Kidney (tissue), 14 donors: ENCODE measurements around the gene TOP2B. TPM values are rescaled to one million over a fixed set of nuclear protein-coding genes. Genes with fewer than 3 reads are reported as not detected.

ENCODE experiments used
- DNase-seq, 5 donors: peaks; one replicate each; pipeline ENCODE4 v3.0.0-alpha.2; 2013 to 2020
- FAIRE-seq: peaks from 2 replicates; lab custom pipeline; 2012; peaks lifted over from hg19 to GRCh38; lab: Jason Lieb, UNC
- H3K27ac ChIP-seq, 2 donors: one replicate each; pipeline ENCODE4 v1.7.0; 2013; ENCODE audit warnings: low read depth in 2 of 2, low read length in 2 of 2, inconsistent platforms in 1 of 2
- H3K27me3 ChIP-seq: one replicate; pipeline ENCODE4 v1.7.1; 2013; ENCODE audit warnings: low read length, inconsistent platforms; ENCODE audit not compliant: control insufficient read depth, insufficient read depth
- H3K36me3 ChIP-seq, 3 donors: one replicate each; pipeline versions ENCODE4 v1.7.0 to v1.7.1; 2013; ENCODE audit warnings: low read length in 3 of 3, control low read depth in 1 of 3, inconsistent platforms in 1 of 3; ENCODE audit not compliant: insufficient read depth in 3 of 3, control insufficient read depth in 2 of 3
- H3K4me1 ChIP-seq, 3 donors: one replicate each; pipeline versions ENCODE4 v1.7.0 to v1.7.1; 2013; ENCODE audit warnings: low read length in 3 of 3, inconsistent platforms in 1 of 3, low read depth in 1 of 3; ENCODE audit not compliant: control insufficient read depth in 2 of 3, insufficient read depth in 2 of 3
- H3K4me3 ChIP-seq, 3 donors: one replicate each; pipeline versions ENCODE4 v1.7.0 to v1.8.1; 2013; ENCODE audit warnings: low read length in 3 of 3, control low read depth in 1 of 3, inconsistent platforms in 1 of 3
- H3K9ac ChIP-seq, 3 donors: one replicate each; pipeline versions ENCODE4 v1.7.0 to v1.7.1; 2013; ENCODE audit warnings: low read length in 3 of 3, control low read depth in 1 of 3, inconsistent platforms in 1 of 3
- H3K9me3 ChIP-seq, 3 donors: one replicate each; pipeline versions ENCODE4 v1.7.0 to v1.7.1; 2013; ENCODE audit warnings: low read length in 3 of 3, control low read depth in 1 of 3, inconsistent platforms in 1 of 3; ENCODE audit not compliant: control insufficient read depth in 2 of 3, insufficient read depth in 1 of 3
- intact Hi-C: fragments of 100-400 bp; cut with DNase I; formaldehyde crosslinking; loops from one replicate; pipeline ENCODE4 v1.11.1; 2022
- polyA plus RNA-seq: library from polyadenylated mRNA; stranded (reverse); fragments of 350-450 nt; fragmentation: Illumina TruSeq; extraction: RNeasy Lipid Tissue Mini Kit (QIAGEN cat#74804); gene quantifications from one replicate; pipeline ENCODE4 v1.2.3, GENCODE V29; 2014; ENCODE audit warnings: low read depth, low replicate concordance; ENCODE audit not compliant: insufficient read depth
- total RNA-seq: library from RNA; stranded (reverse); fragmentation: NEBNext Ultra II Directional; extraction: Animal tissue kit (Norgen Biotek cat#: 25700); gene quantifications from one replicate; pipeline ENCODE4 v1.2.1, GENCODE V29; 2021
- TF ChIP-seq, protein P1 (sequence below): IDR thresholded peaks from 3 replicates; pipeline ENCODE4 v1.5.1; 2012; ENCODE audit warnings: mild to moderate bottlenecking, moderate library complexity, borderline replicate concordance; ENCODE audit not compliant: insufficient read depth; ENCODE audit errors: extremely low read depth
- donor health status: control.
- donor health status: control.
- donor health status: control.
- donor health status: control.
- donor health status: control.
- donor health status: DM: yes; HTN: yes; CAD: no.
- donor health status: Normal renal cell carcinoma (clear cell type).

Gene TOP2B
- total and polyA plus RNA-seq, 2 donors from 2014 or later, result 55.0 to 109 TPM

- Histone ChIP-seq H3K4me3 (no peak overlapping the region), H3K4me1 (no peaks in the 10 kb centered on the region), H3K27me3 (no peaks in the 10 kb centered on the region), H3K36me3 (no peaks in the 10 kb centered on the region), H3K9me3 (no peaks in the 10 kb centered on the region), H3K9ac (no peak overlapping the region), H3K27ac (no peak overlapping the region)
- TF ChIP-seq, protein P1, sequence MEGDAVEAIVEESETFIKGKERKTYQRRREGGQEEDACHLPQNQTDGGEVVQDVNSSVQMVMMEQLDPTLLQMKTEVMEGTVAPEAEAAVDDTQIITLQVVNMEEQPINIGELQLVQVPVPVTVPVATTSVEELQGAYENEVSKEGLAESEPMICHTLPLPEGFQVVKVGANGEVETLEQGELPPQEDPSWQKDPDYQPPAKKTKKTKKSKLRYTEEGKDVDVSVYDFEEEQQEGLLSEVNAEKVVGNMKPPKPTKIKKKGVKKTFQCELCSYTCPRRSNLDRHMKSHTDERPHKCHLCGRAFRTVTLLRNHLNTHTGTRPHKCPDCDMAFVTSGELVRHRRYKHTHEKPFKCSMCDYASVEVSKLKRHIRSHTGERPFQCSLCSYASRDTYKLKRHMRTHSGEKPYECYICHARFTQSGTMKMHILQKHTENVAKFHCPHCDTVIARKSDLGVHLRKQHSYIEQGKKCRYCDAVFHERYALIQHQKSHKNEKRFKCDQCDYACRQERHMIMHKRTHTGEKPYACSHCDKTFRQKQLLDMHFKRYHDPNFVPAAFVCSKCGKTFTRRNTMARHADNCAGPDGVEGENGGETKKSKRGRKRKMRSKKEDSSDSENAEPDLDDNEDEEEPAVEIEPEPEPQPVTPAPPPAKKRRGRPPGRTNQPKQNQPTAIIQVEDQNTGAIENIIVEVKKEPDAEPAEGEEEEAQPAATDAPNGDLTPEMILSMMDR, result no peak
- FAIRE-seq, result no peak
- intact Hi-C loops, result no loop called here
- DNase-seq, result no peak
Measured at GRCh38 chr3:25690768-25691533, 26.2 kb upstream of the TOP2B start.

GRCh38 chr3:25689226-25689625 lies 24.5 kb upstream of the TOP2B start:
- intact Hi-C loops, result no loop called here
- H3K27me3 ChIP-seq, result no peaks in the 10 kb centered on the region
- TF ChIP-seq, protein P1, result no peak
- H3K9me3 ChIP-seq, result no peaks in the 10 kb centered on the region
- H3K4me3 ChIP-seq, result no peak overlapping the region
- DNase-seq (no peak), FAIRE-seq (no peak)
- H3K27ac ChIP-seq, result no peak overlapping the region
- no peaks in the 10 kb centered on the region for H3K36me3 ChIP-seq
- H3K9ac ChIP-seq, result no peak overlapping the region
- H3K4me1 ChIP-seq, result no peaks in the 10 kb centered on the region

DNA sequence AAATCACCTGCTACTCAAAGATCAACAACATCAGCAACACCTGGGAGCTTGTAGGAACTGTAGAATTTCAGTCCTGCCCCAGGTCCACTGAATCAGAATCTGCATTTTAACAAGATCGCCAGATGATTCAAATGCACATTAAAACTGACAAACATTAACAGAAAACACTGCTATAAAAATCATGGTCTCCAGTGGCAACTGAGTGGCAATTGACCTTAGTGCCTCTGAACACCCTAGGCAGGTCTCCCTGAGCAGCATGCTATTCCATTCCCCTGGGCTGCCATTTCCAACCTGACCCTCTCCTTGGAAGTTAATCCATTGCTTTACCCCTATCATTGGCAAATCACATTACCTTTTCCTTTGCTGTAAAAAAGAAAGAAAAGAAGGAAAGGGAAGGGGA lies 23.0 kb upstream of the TOP2B start:
- no peak for DNase-seq
- H3K4me1 ChIP-seq, result no peaks in the 10 kb centered on the region
- TF ChIP-seq, protein P1, result no peak
- FAIRE-seq, result no peak
- no peak overlapping the region for H3K4me3 ChIP-seq
- H3K36me3 ChIP-seq, result no peaks in the 10 kb centered on the region
- peaks cover 0 to 4% (median 0%) of the 10 kb centered on the region in 3 donors for H3K9me3 ChIP-seq
- H3K9ac ChIP-seq, result no peak overlapping the region
- intact Hi-C loops, result no loop called here
- H3K27ac ChIP-seq, result no peak overlapping the region
- no peaks in the 10 kb centered on the region for H3K27me3 ChIP-seq
